Cardiac septum (tissue), 1 donor: ENCODE data around the gene TENM3. TPM values are rescaled to one million over a fixed set of nuclear protein-coding genes. Genes with fewer than 3 reads are reported as not detected.

Experiments used
- DNase-seq: peaks from one replicate; pipeline ENCODE4 v3.0.0-alpha.2; 2020; ENCODE audit warnings: low spot score
- intact Hi-C: fragments of 100-400 bp; cut with DNase I; formaldehyde crosslinking; loops from one replicate; pipeline ENCODE4 v1.14.0; 2022
- total RNA-seq: library from RNA; stranded (reverse); fragmentation: NEBNext Ultra II Directional; extraction: Animal tissue kit (Norgen Biotek cat#: 25700); gene quantifications from one replicate; pipeline ENCODE4 v1.2.1, GENCODE V29; 2021
- donor health status: DM: no; HTN: no; CAD: no.

Gene TENM3
- total RNA-seq, 1 donor from 2014 or later = 3.9 TPM

GRCh38 chr4:182684796-182685195 is 441.6 kb downstream of the TENM3 start:
- DNase-seq = no peak
- intact Hi-C loops = loop anchor here (5.0 kb wide), 1 partner anchor 63 kb away; no protein-coding TSS in a partner anchor

GRCh38 chr4:182688081-182688480 is 444.9 kb downstream of the TENM3 start:
- DNase-seq = no peak
- intact Hi-C loops = no loop called here

GRCh38 chr4:182694551-182694950 is 451.3 kb downstream of the TENM3 start:
- no peak for DNase-seq
- intact Hi-C loops = no loop called here

GRCh38 chr4:182695009-182695408 is 451.8 kb downstream of the TENM3 start:
- DNase-seq = no peak
- intact Hi-C loops = no loop called here

GRCh38 chr4:182695842-182696241 is 452.6 kb downstream of the TENM3 start:
- intact Hi-C loops = no loop called here
- DNase-seq = no peak

GRCh38 chr4:182697094-182697493 is 453.9 kb downstream of the TENM3 start:
- no peak for DNase-seq
- intact Hi-C loops = no loop called here

- no peak for DNase-seq
- intact Hi-C loops = no loop called here
Observed at GRCh38 chr4:182698212-182698611, 455.0 kb downstream of the TENM3 start.

- no peak for DNase-seq
- intact Hi-C loops = no loop called here
Observed at GRCh38 chr4:182699201-182699600, 456.0 kb downstream of the TENM3 start.

- intact Hi-C loops = no loop called here
Observed at GRCh38 chr4:182699795-182700194, 456.6 kb downstream of the TENM3 start.

GRCh38 chr4:182700362-182701160 is 457.4 kb downstream of the TENM3 start:
- intact Hi-C loops = no loop called here
- DNase-seq = no peak

More at GRCh38 chr4:182699795-182700194, 456.6 kb downstream of the TENM3 start:
- no peak for DNase-seq

- intact Hi-C loops = no loop called here
- no peak for DNase-seq
Observed at GRCh38 chr4:182704077-182704476, 460.9 kb downstream of the TENM3 start.

GRCh38 chr4:182704948-182705347 is 461.7 kb downstream of the TENM3 start:
- intact Hi-C loops = no loop called here
- DNase-seq = no peak

- no peak for DNase-seq
- intact Hi-C loops = no loop called here
Observed at GRCh38 chr4:182705389-182705788, 462.2 kb downstream of the TENM3 start.

GRCh38 chr4:182711211-182711610 is 468.0 kb downstream of the TENM3 start:
- intact Hi-C loops = no loop called here
- no peak for DNase-seq

GRCh38 chr4:182715548-182715947 is 472.3 kb downstream of the TENM3 start:
- DNase-seq = no peak
- intact Hi-C loops = no loop called here

- intact Hi-C loops = no loop called here
- DNase-seq = no peak
Observed at GRCh38 chr4:182716192-182716591, 473.0 kb downstream of the TENM3 start.

- intact Hi-C loops = no loop called here
- DNase-seq = no peak
Observed at GRCh38 chr4:182717788-182718583, 474.8 kb downstream of the TENM3 start.

- no peak for DNase-seq
- intact Hi-C loops = no loop called here
Observed at GRCh38 chr4:182724414-182724813, 481.2 kb downstream of the TENM3 start.

GRCh38 chr4:182729516-182729915 is 486.3 kb downstream of the TENM3 start:
- intact Hi-C loops = no loop called here
- DNase-seq = no peak

- no peak for DNase-seq
- intact Hi-C loops = no loop called here
Observed at GRCh38 chr4:182730791-182731190, 487.6 kb downstream of the TENM3 start.

- intact Hi-C loops = no loop called here
- no peak for DNase-seq
Observed at GRCh38 chr4:182736207-182736606, 493.0 kb downstream of the TENM3 start.
